ENCODE measurements around the gene CCDC85A. TPM values are rescaled to one million over a fixed set of nuclear protein-coding genes. Genes with fewer than 3 reads are reported as not detected.

Gene CCDC85A
- 20.5 and 24.5 TPM in 2 replicates for total RNA-seq

GRCh38 chr2:56183643-56184499 is at the start of gene CCDC85A:
Gene CCDC85A, plus strand, starts transcription at chr2:56183990. Its CDS starts 635 bp downstream, at chr2:56184625.

All from epithelial cell of umbilical artery (primary cell).